ENCODE measurements around the gene BZW1. TPM values are rescaled to one million over a fixed set of nuclear protein-coding genes. Genes with fewer than 3 reads are reported as not detected.

The BZW1 gene
- total and polyA plus RNA-seq, 4 donors = 37.4 to 226 (median 170) TPM

DNA sequence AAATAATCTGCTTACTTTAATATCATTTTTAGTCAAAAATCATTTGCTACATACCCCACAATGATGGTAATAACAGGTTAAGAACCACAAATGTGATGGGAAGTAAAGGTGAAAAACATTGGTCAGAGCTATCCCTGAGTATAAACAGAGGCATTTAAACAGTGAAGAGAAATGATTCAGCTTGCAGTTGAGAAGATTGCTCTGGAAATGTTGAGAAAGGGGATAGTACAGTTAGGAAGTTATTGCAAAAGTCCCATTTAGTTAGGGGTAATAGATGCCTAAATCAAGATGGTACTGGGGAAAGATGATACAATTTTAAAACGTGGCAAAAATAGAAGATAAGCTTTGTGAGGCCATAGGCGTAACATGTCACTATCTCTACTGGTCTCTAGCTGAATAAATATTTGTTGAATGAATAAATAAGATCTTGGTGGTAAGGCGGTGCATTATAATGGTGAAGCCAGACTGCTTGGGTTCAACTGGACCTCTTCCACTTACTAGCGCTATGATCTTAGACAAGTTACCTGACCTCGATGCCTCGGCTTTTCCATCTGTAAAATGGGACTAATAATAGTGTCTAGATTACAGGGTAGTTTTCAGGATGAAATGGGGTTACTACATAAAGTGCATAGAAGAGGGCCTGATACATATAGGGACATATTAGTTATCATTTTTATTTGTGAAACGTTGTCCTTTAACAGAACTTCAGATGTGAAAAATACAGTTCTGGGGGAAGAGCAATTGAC lies 2.0 kb upstream of the BZW1 start:
- Histone ChIP-seq H3K36me3 (ENCODE audit: control insufficient read depth in 4 of 4, insufficient read depth in 4 of 4, low read length in 4 of 4) (peaks cover 3 to 12% (median 6%) of the 10 kb centered on the region in 4 donors), H3K4me1 (ENCODE audit: control insufficient read depth in 5 of 5, insufficient read depth in 5 of 5, low read length in 5 of 5) (peaks cover 0 to 31% (median 9%) of the 10 kb centered on the region in 5 donors), H3K4me3 (no peak overlapping the region), H3K27ac (ENCODE audit: low read depth in 1 of 2, low read length in 1 of 2) (peak overlapping the region in 1 of 2 donors; percentile 80), H3K27me3 (ENCODE audit: control insufficient read depth in 3 of 3, insufficient read depth in 3 of 3, low read length in 2 of 3) (no peaks in the 10 kb centered on the region), H3K9me3 (ENCODE audit: control insufficient read depth in 4 of 4, insufficient read depth in 3 of 4, low read length in 3 of 4) (no peaks in the 10 kb centered on the region), H3K9ac (ENCODE audit: insufficient read depth in 1 of 2, low read length in 2 of 2) (peak overlapping the region in 1 of 2 donors; percentile 90)
- ATAC-seq (ENCODE audit: insufficient read depth, low FRiP score) (no peak), DNase-seq (no peak)
- TF ChIP-seq, protein P1, sequence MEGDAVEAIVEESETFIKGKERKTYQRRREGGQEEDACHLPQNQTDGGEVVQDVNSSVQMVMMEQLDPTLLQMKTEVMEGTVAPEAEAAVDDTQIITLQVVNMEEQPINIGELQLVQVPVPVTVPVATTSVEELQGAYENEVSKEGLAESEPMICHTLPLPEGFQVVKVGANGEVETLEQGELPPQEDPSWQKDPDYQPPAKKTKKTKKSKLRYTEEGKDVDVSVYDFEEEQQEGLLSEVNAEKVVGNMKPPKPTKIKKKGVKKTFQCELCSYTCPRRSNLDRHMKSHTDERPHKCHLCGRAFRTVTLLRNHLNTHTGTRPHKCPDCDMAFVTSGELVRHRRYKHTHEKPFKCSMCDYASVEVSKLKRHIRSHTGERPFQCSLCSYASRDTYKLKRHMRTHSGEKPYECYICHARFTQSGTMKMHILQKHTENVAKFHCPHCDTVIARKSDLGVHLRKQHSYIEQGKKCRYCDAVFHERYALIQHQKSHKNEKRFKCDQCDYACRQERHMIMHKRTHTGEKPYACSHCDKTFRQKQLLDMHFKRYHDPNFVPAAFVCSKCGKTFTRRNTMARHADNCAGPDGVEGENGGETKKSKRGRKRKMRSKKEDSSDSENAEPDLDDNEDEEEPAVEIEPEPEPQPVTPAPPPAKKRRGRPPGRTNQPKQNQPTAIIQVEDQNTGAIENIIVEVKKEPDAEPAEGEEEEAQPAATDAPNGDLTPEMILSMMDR (IDR thresholded peaks at IDR 0.05; ENCODE audit: control extremely low read depth, extremely low read depth) = no peak
- 80 to 86% methylated on average over 7 of the region's 7 CpGs for WGBS, 2 donors

DNA sequence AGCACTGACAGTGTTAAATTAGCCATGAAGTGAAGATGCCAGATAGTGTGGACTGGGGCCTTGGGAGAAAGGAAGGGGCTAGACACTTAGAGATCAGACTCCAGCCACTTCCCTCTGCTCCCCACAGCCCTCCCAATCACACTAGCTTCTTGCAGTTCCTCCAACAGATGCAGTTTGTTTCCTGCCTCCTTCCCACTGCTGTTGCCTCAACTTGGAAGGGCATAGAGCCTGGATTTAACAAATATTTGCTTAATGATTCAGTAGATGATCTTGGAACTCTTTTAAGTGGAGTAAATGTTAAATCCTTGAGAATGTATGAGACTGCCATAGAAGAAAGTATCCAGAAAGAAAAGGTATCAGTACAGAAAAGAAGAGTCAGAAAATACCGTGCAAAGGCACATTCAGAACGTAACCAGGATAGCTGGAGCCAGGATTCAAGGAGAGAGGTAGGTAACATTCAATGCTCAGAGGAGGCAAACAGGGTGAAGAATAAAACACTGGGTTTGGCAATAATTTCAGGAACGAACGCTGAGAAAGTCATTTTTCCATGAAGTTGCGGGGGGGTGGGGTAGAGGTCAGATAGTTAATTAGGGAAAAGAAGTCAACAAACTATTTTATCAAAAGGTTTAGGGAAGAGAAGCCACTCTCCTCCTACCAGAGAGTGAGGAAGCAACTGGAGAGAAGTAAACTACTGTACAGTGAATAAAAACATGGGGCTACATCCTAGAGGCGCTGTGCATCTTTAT lies 1.3 kb upstream of the BZW1 start:
- ATAC-seq (ENCODE audit: insufficient read depth, low FRiP score) = no peak

DNA sequence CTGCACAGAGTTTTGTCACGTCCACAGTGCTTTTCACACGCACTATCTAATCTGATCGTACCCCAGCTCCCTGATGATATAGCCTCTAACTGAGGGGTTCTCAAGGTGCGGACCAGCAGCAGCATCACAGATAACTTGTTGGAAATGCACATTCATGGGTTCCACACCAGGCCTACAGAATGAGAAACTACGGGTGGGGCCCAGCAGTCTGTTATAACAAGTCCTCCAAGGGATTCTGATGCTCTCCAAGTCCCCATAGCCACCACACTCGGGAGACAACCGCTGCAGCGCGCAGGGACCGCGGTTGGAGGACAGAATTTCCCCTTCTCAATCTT lies 745 bp upstream of the BZW1 start:
- Histone ChIP-seq H3K9ac (ENCODE audit: insufficient read depth in 1 of 2, low read length in 2 of 2) (peak overlapping the region in 1 of 2 donors; percentile 90), H3K4me3 (peak overlapping the region; percentile 24), H3K27me3 (ENCODE audit: control insufficient read depth in 3 of 3, insufficient read depth in 3 of 3, low read length in 2 of 3) (no peaks in the 10 kb centered on the region), H3K4me1 (ENCODE audit: control insufficient read depth in 5 of 5, insufficient read depth in 5 of 5, low read length in 5 of 5) (peaks cover 0 to 31% (median 13%) of the 10 kb centered on the region in 5 donors), H3K27ac (ENCODE audit: low read depth in 1 of 2, low read length in 1 of 2) (peak overlapping the region; percentile 91 to 92), H3K9me3 (ENCODE audit: control insufficient read depth in 4 of 4, insufficient read depth in 3 of 4, low read length in 3 of 4) (no peaks in the 10 kb centered on the region), H3K36me3 (ENCODE audit: control insufficient read depth in 4 of 4, insufficient read depth in 4 of 4, low read length in 4 of 4) (peaks cover 3 to 20% (median 14%) of the 10 kb centered on the region in 4 donors)
- ATAC-seq (ENCODE audit: insufficient read depth, low FRiP score) (no peak), DNase-seq (no peak)
- 5 to 6% methylated on average over 11 of the region's 11 CpGs for WGBS, 2 donors
- TF ChIP-seq, protein P1 (IDR thresholded peaks at IDR 0.05; ENCODE audit: control extremely low read depth, extremely low read depth) = no peak

More for the DNA sequence above, 1.3 kb upstream of the BZW1 start:
- Histone ChIP-seq H3K9me3 (ENCODE audit: control insufficient read depth in 4 of 4, insufficient read depth in 3 of 4, low read length in 3 of 4) (no peaks in the 10 kb centered on the region), H3K4me1 (ENCODE audit: control insufficient read depth in 5 of 5, insufficient read depth in 5 of 5, low read length in 5 of 5) (peaks cover 0 to 31% (median 13%) of the 10 kb centered on the region in 5 donors), H3K27ac (ENCODE audit: low read depth in 1 of 2, low read length in 1 of 2) (peak overlapping the region; percentile 91 to 92), H3K36me3 (ENCODE audit: control insufficient read depth in 4 of 4, insufficient read depth in 4 of 4, low read length in 4 of 4) (peaks cover 3 to 15% (median 10%) of the 10 kb centered on the region in 4 donors), H3K9ac (ENCODE audit: insufficient read depth in 1 of 2, low read length in 2 of 2) (peak overlapping the region in 1 of 2 donors; percentile 90), H3K4me3 (peak overlapping the region; percentile 24), H3K27me3 (ENCODE audit: control insufficient read depth in 3 of 3, insufficient read depth in 3 of 3, low read length in 2 of 3) (no peaks in the 10 kb centered on the region)
- TF ChIP-seq, protein P1 (IDR thresholded peaks at IDR 0.05; ENCODE audit: control extremely low read depth, extremely low read depth) = no peak
- DNase-seq = peak; percentile 65 to 94 (median 90)
- 36 to 42% methylated on average over 6 of the region's 6 CpGs for WGBS, 2 donors

All from lung (tissue), 12 donors.